ENCODE data around the gene DGKQ. TPM values are rescaled to one million over a fixed set of nuclear protein-coding genes. Genes with fewer than 3 reads are reported as not detected.
A peak's percentile ranks its signal among the peaks of the same experiment; 100 is the strongest.

Gene DGKQ
- total and polyA plus RNA-seq, 9 of the 15 experiments (the other 6 are each of a cell fraction or from before 2014, with no cell fraction given), result 0.17 to 22.0 (median 5.6) TPM

GRCh38 chr4:1008840-1009541 lies 35.6 kb upstream of the DGKQ start (continued):
- TF ChIP-seq, protein P1, sequence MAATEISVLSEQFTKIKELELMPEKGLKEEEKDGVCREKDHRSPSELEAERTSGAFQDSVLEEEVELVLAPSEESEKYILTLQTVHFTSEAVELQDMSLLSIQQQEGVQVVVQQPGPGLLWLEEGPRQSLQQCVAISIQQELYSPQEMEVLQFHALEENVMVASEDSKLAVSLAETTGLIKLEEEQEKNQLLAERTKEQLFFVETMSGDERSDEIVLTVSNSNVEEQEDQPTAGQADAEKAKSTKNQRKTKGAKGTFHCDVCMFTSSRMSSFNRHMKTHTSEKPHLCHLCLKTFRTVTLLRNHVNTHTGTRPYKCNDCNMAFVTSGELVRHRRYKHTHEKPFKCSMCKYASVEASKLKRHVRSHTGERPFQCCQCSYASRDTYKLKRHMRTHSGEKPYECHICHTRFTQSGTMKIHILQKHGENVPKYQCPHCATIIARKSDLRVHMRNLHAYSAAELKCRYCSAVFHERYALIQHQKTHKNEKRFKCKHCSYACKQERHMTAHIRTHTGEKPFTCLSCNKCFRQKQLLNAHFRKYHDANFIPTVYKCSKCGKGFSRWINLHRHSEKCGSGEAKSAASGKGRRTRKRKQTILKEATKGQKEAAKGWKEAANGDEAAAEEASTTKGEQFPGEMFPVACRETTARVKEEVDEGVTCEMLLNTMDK (IDR thresholded peaks at IDR 0.05; ENCODE audit: borderline replicate concordance, insufficient read depth, low read depth, low read length, poor library complexity, severe bottlenecking), result no peak
- TF ChIP-seq HDAC1 (IDR thresholded peaks at IDR 0.05) (no peak), L3MBTL2 (IDR thresholded peaks at IDR 0.05) (peak; percentile 54; the same call in 1 of the 2 replicates), ZFP36 (IDR thresholded peaks at IDR 0.05; ENCODE audit: low read depth, low read length, partially characterized antibody) (peak; percentile 90), HNRNPLL (IDR thresholded peaks at IDR 0.05; ENCODE audit: low read depth, low read length, poor library complexity, severe bottlenecking) (no peak), XRCC4 (IDR thresholded peaks at IDR 0.05; ENCODE audit: extremely low read depth, insufficient read depth, insufficient read length) (no peak), SMAD1 (IDR thresholded peaks at IDR 0.05; ENCODE audit: low read depth, low read length, partially characterized antibody) (no peak), FOSL1 (tag; conservative IDR thresholded peaks at IDR 0.05) (no peak), MIER1 (IDR thresholded peaks at IDR 0.05; ENCODE audit: low read depth) (no peak), ZZZ3 (IDR thresholded peaks at IDR 0.05) (no peak), GTF2A2 (tag; IDR thresholded peaks at IDR 0.05) (no peak), TFAP4 (CRISPR knock-in tag; IDR thresholded peaks at IDR 0.05; ENCODE audit: borderline replicate concordance) (0 out of 2 replicates have a peak, but pooled peaks have one; percentile 22), ZNF3 (CRISPR knock-in tag; IDR thresholded peaks at IDR 0.05) (no peak), ZNF347 (CRISPR knock-in tag; IDR thresholded peaks at IDR 0.05; ENCODE audit: low read depth) (no peak), NCOA4 (IDR thresholded peaks at IDR 0.05; ENCODE audit: partially characterized antibody) (no peak), PHF8 (IDR thresholded peaks at IDR 0.05; ENCODE audit: borderline replicate concordance, low read length) (peak; percentile 25; the same call in 1 of the 2 replicates), ILF3 (IDR thresholded peaks at IDR 0.05; ENCODE audit: borderline replicate concordance) (no peak)
- TF ChIP-seq, protein P2, sequence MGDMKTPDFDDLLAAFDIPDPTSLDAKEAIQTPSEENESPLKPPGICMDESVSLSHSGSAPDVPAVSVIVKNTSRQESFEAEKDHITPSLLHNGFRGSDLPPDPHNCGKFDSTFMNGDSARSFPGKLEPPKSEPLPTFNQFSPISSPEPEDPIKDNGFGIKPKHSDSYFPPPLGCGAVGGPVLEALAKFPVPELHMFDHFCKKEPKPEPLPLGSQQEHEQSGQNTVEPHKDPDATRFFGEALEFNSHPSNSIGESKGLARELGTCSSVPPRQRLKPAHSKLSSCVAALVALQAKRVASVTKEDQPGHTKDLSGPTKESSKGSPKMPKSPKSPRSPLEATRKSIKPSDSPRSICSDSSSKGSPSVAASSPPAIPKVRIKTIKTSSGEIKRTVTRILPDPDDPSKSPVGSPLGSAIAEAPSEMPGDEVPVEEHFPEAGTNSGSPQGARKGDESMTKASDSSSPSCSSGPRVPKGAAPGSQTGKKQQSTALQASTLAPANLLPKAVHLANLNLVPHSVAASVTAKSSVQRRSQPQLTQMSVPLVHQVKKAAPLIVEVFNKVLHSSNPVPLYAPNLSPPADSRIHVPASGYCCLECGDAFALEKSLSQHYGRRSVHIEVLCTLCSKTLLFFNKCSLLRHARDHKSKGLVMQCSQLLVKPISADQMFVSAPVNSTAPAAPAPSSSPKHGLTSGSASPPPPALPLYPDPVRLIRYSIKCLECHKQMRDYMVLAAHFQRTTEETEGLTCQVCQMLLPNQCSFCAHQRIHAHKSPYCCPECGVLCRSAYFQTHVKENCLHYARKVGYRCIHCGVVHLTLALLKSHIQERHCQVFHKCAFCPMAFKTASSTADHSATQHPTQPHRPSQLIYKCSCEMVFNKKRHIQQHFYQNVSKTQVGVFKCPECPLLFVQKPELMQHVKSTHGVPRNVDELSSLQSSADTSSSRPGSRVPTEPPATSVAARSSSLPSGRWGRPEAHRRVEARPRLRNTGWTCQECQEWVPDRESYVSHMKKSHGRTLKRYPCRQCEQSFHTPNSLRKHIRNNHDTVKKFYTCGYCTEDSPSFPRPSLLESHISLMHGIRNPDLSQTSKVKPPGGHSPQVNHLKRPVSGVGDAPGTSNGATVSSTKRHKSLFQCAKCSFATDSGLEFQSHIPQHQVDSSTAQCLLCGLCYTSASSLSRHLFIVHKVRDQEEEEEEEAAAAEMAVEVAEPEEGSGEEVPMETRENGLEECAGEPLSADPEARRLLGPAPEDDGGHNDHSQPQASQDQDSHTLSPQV (IDR thresholded peaks at IDR 0.05), result no peak
